Activated T-helper 1 cell treated with Interleukin-2 at 50 U/mL for 16 hours (primary cell): Measurements from ENCODE around the gene SPDYE5.
"Not testable (repeated sequence)": the region's sequence is repeated elsewhere in the genome, so short reads cannot be mapped to it uniquely, and the experiment has no call there.

ENCODE experiments used
- DNase-seq: peaks from one replicate; pipeline ENCODE4 v3.0.0-alpha.2; 2020; ENCODE audit warnings: low read depth

Gene SPDYE5

DNA sequence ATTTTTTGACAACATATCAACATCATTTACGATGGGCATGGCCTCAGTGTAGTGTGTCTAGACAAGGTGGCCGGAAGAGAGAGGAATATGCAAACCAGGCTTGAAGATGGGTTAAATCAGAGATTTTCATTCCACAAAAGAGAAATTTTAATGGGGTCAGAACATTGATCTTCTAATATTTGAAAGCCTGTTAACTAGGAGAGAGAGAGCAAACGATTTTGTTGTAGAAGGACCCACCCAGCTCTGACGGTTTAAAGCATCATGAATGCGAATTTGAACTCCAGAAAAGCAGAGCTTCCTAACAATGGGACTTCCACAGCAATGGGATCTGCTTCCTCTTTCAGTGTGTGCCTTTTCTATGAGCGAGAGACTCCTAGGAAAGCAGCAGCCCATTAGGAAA lies at the start of gene SPDYE5:
Gene SPDYE5, plus strand, starts transcription at position 301 of the 400 bp plus-strand sequence. CDS start 1,728 bp downstream, outside the sequence.
- DNase-seq, result not testable (repeated sequence)

DNA sequence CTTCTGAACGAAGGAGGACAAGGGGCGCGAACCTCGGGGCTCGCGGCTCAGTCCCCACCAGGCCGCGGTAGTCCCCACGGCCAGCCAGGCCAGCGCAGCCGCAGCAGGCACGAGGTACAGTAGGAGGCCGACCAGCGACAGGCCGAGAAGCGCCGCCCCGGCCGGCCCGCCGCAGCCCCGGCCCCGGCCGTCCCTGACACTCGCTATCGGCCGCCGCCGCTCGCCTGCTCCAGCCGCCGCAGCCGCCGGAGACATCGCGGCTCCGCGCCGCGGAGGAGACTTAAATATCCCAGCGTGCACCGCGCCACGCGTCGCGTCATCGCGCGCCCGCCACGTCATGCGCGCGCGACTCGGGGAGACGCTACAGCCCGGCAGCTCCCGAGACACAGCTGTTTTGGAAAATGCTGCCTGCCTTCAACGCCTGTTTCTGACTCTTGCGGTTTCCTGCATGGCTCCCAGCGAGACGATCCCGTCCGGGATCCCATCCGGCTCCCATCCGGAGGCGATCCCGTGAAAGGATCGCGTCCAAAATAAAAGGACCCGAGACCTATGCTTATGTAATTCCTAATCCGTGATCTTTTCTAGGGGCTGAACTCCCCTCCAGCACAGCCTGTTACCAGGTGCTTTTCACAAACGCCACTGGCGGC lies 49.5 kb upstream of the SPDYE5 start:
- DNase-seq, result not testable (repeated sequence)

- DNase-seq, result not testable (repeated sequence)
Measured at GRCh38 chr7:75449946-75450345, 42.2 kb upstream of the SPDYE5 start.

GRCh38 chr7:75452494-75452955 lies 39.6 kb upstream of the SPDYE5 start:
- not testable (repeated sequence) for DNase-seq

GRCh38 chr7:75456403-75456802 lies 35.7 kb upstream of the SPDYE5 start:
- not testable (repeated sequence) for DNase-seq

DNA sequence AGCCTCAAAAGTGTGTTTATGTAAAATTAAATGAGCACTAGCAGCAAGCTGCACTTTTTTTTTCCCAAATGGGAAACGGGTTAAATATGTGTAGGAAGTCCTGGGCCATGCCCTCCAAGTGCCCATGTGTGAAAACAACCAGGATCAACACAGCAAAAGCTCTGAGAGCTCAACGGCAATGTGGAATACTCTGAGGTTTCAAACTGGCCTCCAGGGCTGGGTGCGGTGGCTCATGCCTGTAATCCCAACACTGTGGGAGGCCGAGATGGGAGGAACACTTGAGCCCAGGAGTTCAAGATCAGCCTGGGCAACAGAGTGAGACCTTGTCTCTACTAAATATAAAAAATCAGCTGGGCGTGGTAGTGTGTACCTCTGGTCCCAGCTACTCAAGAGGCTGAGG lies 34.1 kb upstream of the SPDYE5 start:
- DNase-seq, result not testable (repeated sequence)

DNA sequence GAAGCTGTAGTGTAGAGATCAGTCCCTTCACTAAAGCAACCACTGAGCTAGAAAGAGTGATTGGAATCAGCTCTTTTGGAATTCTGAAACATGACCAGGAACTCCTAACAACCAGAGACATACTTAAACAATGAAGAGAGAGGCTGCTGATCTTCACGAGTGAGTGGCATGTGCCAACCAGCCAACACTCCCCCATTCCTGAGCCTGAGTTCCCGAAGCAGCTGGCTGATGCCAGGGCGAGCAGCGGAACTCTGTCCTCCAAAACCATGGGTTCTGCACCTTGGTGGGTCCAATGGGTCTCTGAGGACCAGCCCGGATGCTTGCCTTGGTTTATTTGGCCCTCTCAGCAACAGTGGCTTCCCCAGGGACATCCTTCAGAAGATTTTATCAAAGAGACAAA lies 31.6 kb upstream of the SPDYE5 start:
- DNase-seq, result not testable (repeated sequence)

DNA sequence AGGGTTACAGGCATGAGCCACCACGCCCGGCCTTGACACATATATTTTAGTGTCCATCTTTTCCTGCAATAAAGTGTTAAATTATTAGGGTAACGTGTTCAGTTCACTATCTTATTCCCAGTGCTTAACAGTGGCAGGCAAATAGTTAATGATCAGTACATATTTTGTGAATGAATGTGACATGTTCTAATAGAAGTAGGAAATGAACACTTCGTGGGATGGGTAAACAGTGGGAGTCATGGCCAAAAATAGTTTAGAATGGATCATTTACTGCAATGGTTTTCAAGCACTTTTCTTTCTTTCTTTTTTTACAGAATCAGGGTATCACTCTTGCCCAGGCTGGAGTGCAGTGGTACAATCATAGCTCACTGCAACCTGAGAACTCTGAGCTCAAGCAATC lies 22.0 kb upstream of the SPDYE5 start:
- not testable (repeated sequence) for DNase-seq

- DNase-seq, result not testable (repeated sequence)
Measured at GRCh38 chr7:75477457-75477856, 14.7 kb upstream of the SPDYE5 start.

- DNase-seq, result not testable (repeated sequence)
Measured at GRCh38 chr7:75480313-75480712, 11.8 kb upstream of the SPDYE5 start.

GRCh38 chr7:75485355-75485978 lies 6.7 kb upstream of the SPDYE5 start:
- not testable (repeated sequence) for DNase-seq

- DNase-seq, result peak; percentile 78
Measured at GRCh38 chr7:75485979-75486643, 6.0 kb upstream of the SPDYE5 start, which contains the start of gene POM121C. Gene POM121C, minus strand, starts transcription at chr7:75486299. Its CDS starts 44,803 bp downstream, at chr7:75441496.

GRCh38 chr7:75509033-75509432 lies 16.9 kb downstream of the SPDYE5 start:
- DNase-seq, result not testable (repeated sequence)

- not testable (repeated sequence) for DNase-seq
Measured at GRCh38 chr7:75518842-75519241, 26.7 kb downstream of the SPDYE5 start.

DNA sequence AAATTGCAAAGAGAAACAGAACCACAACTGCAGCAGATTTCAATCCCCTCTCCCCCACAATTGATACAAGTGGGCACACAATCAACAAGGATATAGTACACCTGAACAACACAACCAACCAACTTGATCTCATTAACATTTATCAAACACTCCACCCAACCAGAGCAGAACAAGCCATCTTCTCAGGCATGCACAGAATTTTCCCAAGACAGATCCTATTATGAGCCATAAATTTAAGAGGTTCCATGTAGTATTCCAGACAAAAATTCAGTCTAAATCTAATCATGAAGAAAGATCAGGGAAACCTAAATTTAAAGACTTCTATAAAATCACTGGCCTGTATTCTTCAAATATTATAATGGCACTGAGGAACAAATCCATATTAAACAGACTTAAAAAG lies 29.6 kb downstream of the SPDYE5 start:
- DNase-seq, result not testable (repeated sequence)

- not testable (repeated sequence) for DNase-seq
Measured at GRCh38 chr7:75527224-75527722, 35.2 kb downstream of the SPDYE5 start.

DNA sequence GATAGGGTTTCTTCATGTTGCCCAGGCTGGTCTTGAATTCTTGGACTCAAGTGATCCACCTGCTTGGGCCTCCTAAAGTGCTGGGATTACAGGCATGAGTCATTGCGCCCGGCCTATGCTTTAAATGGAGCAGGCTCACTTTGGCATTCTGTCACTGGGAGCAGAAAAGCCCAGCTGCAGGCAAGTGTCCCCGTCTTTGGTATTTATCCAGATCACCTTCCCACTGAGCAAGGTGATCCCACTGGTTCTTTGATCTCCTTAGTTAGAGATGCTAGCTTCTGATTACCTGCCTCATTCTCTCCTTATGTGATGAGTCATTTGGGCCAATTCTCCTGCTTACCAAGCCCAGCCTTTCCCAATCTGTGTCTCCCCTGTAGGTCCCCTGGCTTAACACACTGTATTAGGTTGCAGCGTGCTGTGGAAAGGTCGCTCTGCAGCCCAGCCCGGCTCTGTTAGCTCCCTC lies 39.3 kb downstream of the SPDYE5 start:
- DNase-seq, result no peak

- DNase-seq, result no peak
Measured at GRCh38 chr7:75532639-75533038, 40.5 kb downstream of the SPDYE5 start.

GRCh38 chr7:75533926-75534325 lies 41.8 kb downstream of the SPDYE5 start:
- no peak for DNase-seq

DNA sequence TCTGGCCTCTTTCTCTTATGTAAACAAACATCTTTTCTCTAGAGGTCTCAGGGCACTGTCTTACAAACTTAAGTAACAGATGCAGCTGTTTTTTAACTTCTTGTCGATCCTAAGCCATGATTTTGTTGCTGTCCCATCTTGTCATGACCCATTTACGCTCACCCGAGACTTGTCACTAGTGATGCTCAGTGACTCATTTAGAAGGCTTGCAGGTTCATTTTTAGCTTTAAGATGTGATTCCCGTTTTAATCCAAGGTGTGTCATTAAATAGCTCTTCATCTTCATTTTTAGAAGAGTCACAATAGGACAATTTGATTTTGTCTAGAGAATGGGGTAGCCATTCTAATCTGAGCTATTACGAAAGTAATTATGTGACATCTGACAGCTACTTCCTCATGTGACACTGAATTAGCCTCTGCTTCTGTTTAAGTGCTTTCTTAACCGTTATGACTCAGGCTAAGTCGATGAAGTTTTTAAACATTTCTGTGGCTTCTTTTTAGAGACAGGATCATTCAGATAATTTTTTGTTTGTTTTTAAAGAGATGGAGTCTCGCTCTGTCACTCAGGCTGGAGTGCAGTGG lies 42.7 kb downstream of the SPDYE5 start:
- DNase-seq, result no peak

DNA sequence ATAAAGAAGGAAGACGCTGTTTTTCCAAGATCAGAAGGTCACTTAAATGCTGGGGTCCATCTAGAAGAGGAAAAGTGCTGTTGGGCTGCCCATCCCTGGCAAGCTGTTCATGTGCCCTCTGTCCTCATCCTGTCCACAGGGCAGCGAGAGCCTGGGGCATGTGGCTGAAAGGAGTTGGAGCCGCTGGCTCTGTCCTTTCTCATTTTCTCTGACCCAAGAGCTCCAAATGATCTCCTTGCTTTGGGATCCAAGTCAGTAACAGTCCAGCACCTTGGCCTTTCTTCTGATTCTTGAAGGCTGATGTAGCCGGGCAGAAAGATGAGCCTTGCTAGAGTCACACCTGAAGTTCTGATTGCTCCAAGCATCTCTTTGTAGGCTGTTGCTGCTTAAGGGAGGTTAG lies 44.4 kb downstream of the SPDYE5 start:
- no peak for DNase-seq

DNA sequence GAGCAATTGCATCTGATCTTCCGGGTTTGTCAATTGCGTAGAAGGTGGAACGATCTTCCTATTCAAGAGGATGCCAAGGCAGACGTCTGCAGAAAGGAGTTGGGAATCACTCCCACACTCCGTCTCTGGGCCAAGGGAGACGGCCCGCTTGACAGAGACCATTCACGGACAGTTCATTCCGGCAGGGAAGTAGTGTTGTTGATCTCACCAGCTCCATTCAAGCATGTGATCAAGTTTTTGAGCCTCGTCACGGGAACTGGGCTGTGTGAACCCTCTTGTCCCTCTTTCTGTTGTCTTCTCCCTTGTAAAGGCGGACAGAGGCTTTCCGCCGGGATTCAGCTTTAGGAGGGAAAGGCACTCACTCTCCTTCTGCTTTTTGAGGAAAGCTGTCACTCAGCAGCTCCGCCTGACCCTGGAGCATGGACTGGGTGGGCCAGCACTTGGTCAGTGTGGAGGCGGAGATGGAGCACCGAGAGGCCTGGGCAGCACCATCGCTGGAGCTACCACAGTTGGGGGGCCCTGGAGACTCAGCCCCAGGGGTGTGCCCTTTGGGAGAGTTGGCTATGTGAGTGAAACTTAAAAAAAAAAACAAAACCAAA lies 44.9 kb downstream of the SPDYE5 start:
- DNase-seq, result no peak
